GM10248 (cell line): ENCODE results near the gene KHDC4.

Experiments
- CTCF ChIA-PET: fragments of 300-600 bp; sonication (Branson Sonifier 250); formaldehyde crosslinking; extraction: SDS; loops from one replicate; lab custom pipeline; 2021; ENCODE audit warnings: antibody characterized with exemption; lab: Yijun Ruan, JAX
- POLR2A ChIA-PET: fragments of 350-650 bp; sonication (Branson Sonifier 250); formaldehyde crosslinking; extraction: SDS; loops from one replicate; lab custom pipeline; 2020; ENCODE audit warnings: antibody characterized with exemption; lab: Yijun Ruan, JAX
- DNase-seq: peaks from one replicate; pipeline ENCODE4 v3.0.0; 2012; ENCODE audit errors: extremely low spot score
- TF ChIP-seq, protein P1 (sequence below): IDR thresholded peaks from 2 replicates; pipeline ENCODE4 v1.5.1; 2012; ENCODE audit warnings: mild to moderate bottlenecking, low read depth; ENCODE audit errors: extremely low read depth, missing control alignments, control extremely low read depth

KHDC4 gene

DNA sequence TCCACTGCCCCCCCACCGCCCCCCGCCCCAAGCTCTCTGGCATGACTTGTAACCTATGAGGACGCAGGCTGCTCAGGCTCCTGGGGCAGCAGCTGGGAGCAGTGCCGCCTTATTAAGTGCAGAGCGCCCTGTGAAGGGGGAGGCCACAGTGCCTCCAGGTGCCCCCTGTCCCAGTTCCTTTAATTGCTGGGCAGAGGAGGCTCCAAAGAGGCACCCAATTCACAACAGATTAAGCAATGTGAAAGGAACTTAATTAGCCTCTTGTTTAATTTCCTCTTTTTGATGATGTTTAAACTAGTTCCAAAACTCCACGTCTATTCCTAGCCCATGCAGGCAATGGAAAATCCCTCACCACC lies 10.2 kb upstream of the KHDC4 start:
- DNase-seq, result no peak
- ChIA-PET POLR2A (interaction anchor here (0.5 to 0.7 kb wide), 2 partner anchors 45 to 604 kb away, joined by 3 read pairs; no protein-coding TSS in a partner anchor), CTCF (interaction anchor here (0.6 to 4.8 kb wide), 8 partner anchors 11 to 622 kb away, joined by 3 to 36 read pairs (median 7); partner anchors contain the start of genes ARHGEF2 and KHDC4)
- TF ChIP-seq, protein P1, sequence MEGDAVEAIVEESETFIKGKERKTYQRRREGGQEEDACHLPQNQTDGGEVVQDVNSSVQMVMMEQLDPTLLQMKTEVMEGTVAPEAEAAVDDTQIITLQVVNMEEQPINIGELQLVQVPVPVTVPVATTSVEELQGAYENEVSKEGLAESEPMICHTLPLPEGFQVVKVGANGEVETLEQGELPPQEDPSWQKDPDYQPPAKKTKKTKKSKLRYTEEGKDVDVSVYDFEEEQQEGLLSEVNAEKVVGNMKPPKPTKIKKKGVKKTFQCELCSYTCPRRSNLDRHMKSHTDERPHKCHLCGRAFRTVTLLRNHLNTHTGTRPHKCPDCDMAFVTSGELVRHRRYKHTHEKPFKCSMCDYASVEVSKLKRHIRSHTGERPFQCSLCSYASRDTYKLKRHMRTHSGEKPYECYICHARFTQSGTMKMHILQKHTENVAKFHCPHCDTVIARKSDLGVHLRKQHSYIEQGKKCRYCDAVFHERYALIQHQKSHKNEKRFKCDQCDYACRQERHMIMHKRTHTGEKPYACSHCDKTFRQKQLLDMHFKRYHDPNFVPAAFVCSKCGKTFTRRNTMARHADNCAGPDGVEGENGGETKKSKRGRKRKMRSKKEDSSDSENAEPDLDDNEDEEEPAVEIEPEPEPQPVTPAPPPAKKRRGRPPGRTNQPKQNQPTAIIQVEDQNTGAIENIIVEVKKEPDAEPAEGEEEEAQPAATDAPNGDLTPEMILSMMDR, result no peak

DNA sequence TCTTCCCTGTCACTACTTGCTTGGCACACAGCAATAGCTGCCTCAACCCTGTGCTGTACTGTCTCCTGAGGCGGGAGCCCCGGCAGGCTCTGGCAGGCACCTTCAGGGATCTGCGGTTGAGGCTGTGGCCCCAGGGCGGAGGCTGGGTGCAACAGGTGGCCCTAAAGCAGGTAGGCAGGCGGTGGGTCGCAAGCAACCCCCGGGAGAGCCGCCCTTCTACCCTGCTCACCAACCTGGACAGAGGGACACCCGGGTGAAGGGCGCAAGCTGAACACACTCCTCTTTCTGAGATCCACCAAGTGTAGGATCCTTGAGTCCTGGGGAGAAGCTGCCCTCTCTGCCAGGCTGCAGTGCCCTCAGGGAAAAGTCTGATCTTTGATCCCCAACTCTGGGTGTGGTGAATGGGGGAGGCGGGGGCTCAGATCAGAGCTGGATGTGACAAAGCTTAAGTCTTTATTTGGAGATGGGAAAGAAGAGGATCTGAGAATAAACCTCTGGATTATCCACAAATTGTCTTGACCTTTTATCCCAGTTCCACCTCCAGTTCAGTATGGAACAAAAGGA lies 8.4 kb upstream of the KHDC4 start:
- ChIA-PET CTCF (interaction anchor here (2.1 to 4.8 kb wide), 3 partner anchors 34 to 124 kb away, joined by 7 to 36 read pairs (median 16); partner anchors contain the start of gene ARHGEF2), POLR2A (interaction anchor here (1.0 to 1.4 kb wide), 2 partner anchors 9 to 36 kb away, joined by 3 to 4 read pairs; partner anchors contain the start of genes ARHGEF2 and KHDC4)
- DNase-seq, result no peak
- TF ChIP-seq, protein P1, result no peak

DNA sequence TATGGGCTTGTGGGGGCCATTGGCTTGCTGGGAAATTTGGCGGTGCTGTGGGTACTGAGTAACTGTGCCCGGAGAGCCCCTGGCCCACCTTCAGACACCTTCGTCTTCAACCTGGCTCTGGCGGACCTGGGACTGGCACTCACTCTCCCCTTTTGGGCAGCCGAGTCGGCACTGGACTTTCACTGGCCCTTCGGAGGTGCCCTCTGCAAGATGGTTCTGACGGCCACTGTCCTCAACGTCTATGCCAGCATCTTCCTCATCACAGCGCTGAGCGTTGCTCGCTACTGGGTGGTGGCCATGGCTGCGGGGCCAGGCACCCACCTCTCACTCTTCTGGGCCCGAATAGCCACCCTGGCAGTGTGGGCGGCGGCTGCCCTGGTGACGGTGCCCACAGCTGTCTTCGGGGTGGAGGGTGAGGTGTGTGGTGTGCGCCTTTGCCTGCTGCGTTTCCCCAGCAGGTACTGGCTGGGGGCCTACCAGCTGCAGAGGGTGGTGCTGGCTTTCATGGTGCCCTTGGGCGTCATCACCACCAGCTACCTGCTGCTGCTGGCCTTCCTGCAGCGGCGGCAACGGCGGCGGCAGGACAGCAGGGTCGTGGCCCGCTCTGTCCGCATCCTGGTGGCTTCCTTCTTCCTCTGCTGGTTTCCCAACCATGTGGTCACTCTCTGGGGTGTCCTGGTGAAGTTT lies 7.8 kb upstream of the KHDC4 start:
- no peak for DNase-seq
- TF ChIP-seq, protein P1, result no peak
- POLR2A ChIA-PET, result interaction anchor here (1.0 kb wide), 1 partner anchor 8 kb away, joined by 3 read pairs; the partner anchor contains the start of gene KHDC4
- CTCF ChIA-PET, result interaction anchor here (2.1 to 4.8 kb wide), 2 partner anchors 35 to 48 kb away, joined by 16 to 36 read pairs; partner anchors contain the start of gene ARHGEF2

DNA sequence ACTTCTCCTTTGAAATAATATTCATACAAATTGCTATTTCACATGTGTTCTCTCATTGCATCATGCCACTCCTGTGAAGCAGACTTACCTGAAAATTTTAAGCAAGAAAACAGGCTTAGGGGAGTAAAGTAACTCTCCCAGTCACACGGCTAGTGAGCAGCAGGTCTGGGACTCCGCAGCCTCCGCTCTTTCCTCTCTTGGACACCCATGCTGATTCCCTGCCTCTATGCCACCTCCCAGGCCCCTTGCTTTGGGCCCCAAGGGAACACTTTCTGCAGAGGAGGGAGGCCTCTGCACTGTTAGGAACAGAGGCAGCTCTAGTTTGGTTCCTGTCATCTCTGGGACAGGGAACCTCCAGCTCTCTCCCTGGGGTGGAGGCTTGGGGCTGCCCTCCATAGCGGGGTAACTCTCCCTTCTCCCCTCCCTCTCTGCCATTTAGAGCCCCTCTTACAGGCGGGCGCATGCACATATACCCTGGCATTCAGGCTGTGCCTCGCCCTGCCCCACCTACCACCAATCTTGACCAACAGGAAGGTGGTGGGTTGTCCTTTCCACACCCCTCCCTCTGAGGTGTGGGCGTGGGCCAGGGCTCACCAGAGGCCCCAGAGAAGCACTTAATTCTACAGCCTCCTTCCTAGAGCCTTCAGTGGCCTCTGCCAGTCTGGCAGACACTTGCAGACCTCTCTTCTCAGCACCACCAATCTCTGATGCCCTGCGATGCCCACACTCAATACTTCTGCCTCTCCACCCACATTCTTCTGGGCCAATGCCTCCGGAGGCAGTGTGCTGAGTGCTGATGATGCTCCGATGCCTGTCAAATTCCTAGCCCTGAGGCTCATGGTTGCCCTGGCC lies 7.0 kb upstream of the KHDC4 start, which contains the start of gene RXFP4:
Gene RXFP4 (plus strand): TSS at position 646 of the 852 bp plus-strand sequence. CDS start 72 bp downstream, at position 718.
- ChIA-PET CTCF (interaction anchor here (0.9 to 3.8 kb wide), 6 partner anchors 10 to 124 kb away, joined by 3 to 51 read pairs (median 3); partner anchors contain the start of gene UBQLN4), POLR2A (interaction anchor here (0.7 to 0.9 kb wide), 3 partner anchors 18 to 75 kb away, joined by 3 to 4 read pairs (median 3); no protein-coding TSS in a partner anchor)
- DNase-seq, result peak; percentile 37

DNA sequence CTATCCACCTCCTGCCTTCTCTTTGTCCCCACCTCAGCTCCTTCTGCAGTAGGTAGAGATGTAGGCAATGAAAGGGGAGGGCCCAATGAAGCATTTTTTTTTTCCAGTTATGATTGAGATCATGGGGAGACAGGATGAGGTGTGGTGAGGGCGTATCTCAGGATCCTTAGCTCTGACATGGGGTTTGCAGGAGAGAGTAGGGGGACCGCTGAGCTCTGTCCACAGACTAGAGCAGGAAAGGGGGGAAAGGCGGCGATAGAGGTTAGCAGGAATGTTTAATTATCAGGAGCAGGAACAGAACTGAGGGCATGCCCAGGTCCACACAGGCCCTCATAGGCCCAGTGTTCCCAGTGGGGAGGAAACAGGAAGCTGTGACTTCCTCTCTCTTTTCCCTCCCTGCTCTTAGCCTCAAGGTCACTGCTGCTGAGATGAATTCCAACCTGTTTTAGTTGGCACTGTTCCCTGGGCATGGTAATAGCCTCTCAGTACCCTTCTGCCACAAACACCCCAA lies 6.3 kb upstream of the KHDC4 start:
- POLR2A ChIA-PET, result interaction anchor here (0.7 to 0.9 kb wide), 3 partner anchors 19 to 75 kb away, joined by 3 to 4 read pairs (median 3); no protein-coding TSS in a partner anchor
- TF ChIP-seq, protein P1, result no peak
- CTCF ChIA-PET, result interaction anchor here (0.8 to 3.8 kb wide), 7 partner anchors 10 to 126 kb away, joined by 3 to 51 read pairs (median 3); partner anchors contain the start of gene UBQLN4
- DNase-seq, result no peak

More for the DNA sequence above, 7.0 kb upstream of the KHDC4 start, which contains the start of gene RXFP4:
- TF ChIP-seq, protein P1, result no peak
